Naive thymus-derived CD8-positive, alpha-beta T cell (primary cell): ENCODE results near the gene DOCK4. TPM values are rescaled to one million over a fixed set of nuclear protein-coding genes. Genes with fewer than 3 reads are reported as not detected.

Experiments
- ATAC-seq, 2 donors: fragments of 150-1000 bp; cut with Tn5 transposase in 1 of 2; sonication (Bioruptor Pico), chemical (Tn5 transposase) in 1 of 2; 1 replicate in 1 of 2; 2 replicates in 1 of 2; pipeline ENCODE4 v1.10.0; 2021; ENCODE audit warnings: mild to moderate bottlenecking in 2 of 2, moderate library complexity in 2 of 2
- POLR2A ChIA-PET: fragments of 350-600 bp; sonication (Branson Sonifier 250); formaldehyde crosslinking; loops from one replicate; lab custom pipeline; 2021; ENCODE audit warnings: antibody characterized with exemption; lab: Charles Lee
- DNase-seq, 10 donors: peaks; one replicate each; pipeline versions ENCODE4 v3.0.0 to v3.0.0-alpha.2; 2020 to 2022
- H3K27ac Mint-ChIP-seq, 10 donors: one replicate each; pipeline ENCODE4 v1.8.0; 2020 to 2022; ENCODE audit warnings: mild to moderate bottlenecking in 10 of 10, mixed read lengths in 10 of 10, moderate library complexity in 4 of 10, inconsistent platforms in 1 of 10
- H3K27me3 Mint-ChIP-seq, 5 donors: one replicate each; pipeline ENCODE4 v1.8.0; 2021 to 2022; ENCODE audit warnings: mixed read lengths in 5 of 5
- H3K36me3 Mint-ChIP-seq, 3 donors: one replicate each; pipeline ENCODE4 v1.8.0; 2020 to 2022; ENCODE audit warnings: mixed read lengths in 3 of 3, mild to moderate bottlenecking in 2 of 3, inconsistent platforms in 1 of 3
- H3K4me1 Mint-ChIP-seq, 4 donors: one replicate each; pipeline ENCODE4 v1.8.0; 2021 to 2022; ENCODE audit warnings: mixed read lengths in 4 of 4
- H3K4me3 Mint-ChIP-seq, 10 donors: one replicate each; pipeline ENCODE4 v1.8.0; 2020 to 2022; ENCODE audit warnings: mild to moderate bottlenecking in 10 of 10, mixed read lengths in 10 of 10, moderate library complexity in 6 of 10, inconsistent platforms in 1 of 10
- H3K9me3 Mint-ChIP-seq, 9 donors: one replicate each; pipeline ENCODE4 v1.8.0; 2020 to 2022; ENCODE audit warnings: mixed read lengths in 9 of 9, mild to moderate bottlenecking in 3 of 9, inconsistent platforms in 1 of 9, moderate library complexity in 1 of 9
- polyA plus RNA-seq, 3 donors: library from polyadenylated mRNA; unstranded; fragments of 300-500 nt; fragmentation: Illumina TruSeq; gene quantifications; one replicate each; pipeline ENCODE4 v1.2.3, GENCODE V29; 2021
- total RNA-seq, 8 experiments: library from RNA in 2 of 8; stranded (reverse) in 2 of 8; gene quantifications; one replicate each; pipeline ENCODE4 v1.2.3 and lab custom pipeline; 2021 to 2026

DOCK4 gene
- total and polyA plus RNA-seq, 5 experiments from 2014 or later = 0.30 to 1.3 (median 0.67) TPM; not detected in 1

DNA sequence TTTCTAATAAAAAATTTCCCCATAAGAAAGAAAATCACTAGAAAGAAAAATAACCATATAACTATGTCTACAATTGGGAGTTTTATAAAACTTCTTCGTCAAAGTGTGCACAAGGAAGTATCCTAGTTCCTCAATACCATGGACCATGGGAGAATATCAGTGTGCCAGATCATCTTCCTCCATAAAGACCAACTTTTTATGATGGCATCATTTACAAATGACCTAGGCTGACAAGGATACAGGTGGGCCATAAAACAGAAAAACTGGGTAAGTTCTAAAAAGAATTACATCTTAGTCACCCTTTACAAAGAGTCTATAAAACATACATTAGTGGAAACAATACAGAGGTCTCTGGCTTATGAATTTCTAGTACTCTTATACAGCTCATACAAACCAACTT, 303.2 kb downstream of the DOCK4 start:
- Mint-ChIP-seq H3K27me3 (peaks cover 0 to 1% (median 0%) of the 10 kb centered on the region in 5 donors), H3K27ac (no peak overlapping the region), H3K4me3 (no peak overlapping the region), H3K4me1 (no peaks in the 10 kb centered on the region), H3K36me3 (no peaks in the 10 kb centered on the region), H3K9me3 (peaks cover 0 to 1% (median 0%) of the 10 kb centered on the region in 9 donors)
- POLR2A ChIA-PET = no interaction called here
- DNase-seq (no peak), ATAC-seq (no peak)

DNA sequence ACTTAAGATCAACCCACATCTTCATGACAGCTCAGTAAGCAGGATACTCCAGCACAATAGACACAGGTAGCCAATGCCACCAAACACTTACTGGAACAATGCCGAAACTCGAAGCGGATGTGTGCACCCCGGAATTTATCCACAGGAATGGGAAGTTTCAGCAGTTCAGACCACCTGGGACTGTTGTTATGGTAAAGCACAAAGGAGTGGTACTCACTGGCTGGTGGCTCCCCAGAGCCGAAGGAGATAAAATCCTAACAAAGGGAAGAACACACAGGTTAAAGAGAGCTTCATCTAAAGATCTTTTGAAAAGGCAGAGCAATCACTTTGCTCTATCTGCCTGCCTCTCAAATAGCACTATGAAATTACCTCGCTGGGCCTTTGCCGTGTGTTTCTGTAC, 305.9 kb downstream of the DOCK4 start:
- POLR2A ChIA-PET = no interaction called here
- peaks cover 0 to 9% (median 0%) of the 10 kb centered on the region in 5 donors for H3K27me3 Mint-ChIP-seq
- no peak overlapping the region for H3K4me3 Mint-ChIP-seq

DNA sequence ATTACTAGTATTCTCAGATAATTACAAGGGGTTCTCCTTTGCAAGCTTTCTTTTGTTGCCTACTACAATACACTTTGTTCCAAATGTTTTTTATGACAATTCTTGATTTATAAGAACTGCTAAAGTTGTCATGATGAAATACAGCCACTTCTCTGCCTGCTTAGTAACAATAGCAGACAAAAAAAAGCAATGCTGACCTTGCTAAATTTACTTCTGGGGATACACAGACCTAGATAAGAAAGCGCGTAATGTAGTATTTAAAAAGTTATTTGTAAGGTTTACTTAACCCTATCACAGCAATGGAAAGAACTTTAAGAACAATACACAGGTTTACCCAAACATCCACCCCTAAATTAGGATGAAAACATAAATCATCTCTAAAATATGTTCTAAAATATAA, 311.1 kb downstream of the DOCK4 start:
- Mint-ChIP-seq H3K27ac (no peak overlapping the region), H3K9me3 (no peaks in the 10 kb centered on the region), H3K27me3 (peaks cover 0 to 11% (median 0%) of the 10 kb centered on the region in 5 donors), H3K36me3 (no peaks in the 10 kb centered on the region), H3K4me1 (no peaks in the 10 kb centered on the region), H3K4me3 (no peak overlapping the region)
- DNase-seq (no peak), ATAC-seq (no peak)
- POLR2A ChIA-PET = no interaction called here

More for the DNA sequence above, 305.9 kb downstream of the DOCK4 start:
- no peak overlapping the region for H3K27ac Mint-ChIP-seq
- H3K36me3 Mint-ChIP-seq = no peaks in the 10 kb centered on the region
- ATAC-seq = no peak
- no peak for DNase-seq
- no peaks in the 10 kb centered on the region for H3K9me3 Mint-ChIP-seq
- H3K4me1 Mint-ChIP-seq = no peaks in the 10 kb centered on the region

DNA sequence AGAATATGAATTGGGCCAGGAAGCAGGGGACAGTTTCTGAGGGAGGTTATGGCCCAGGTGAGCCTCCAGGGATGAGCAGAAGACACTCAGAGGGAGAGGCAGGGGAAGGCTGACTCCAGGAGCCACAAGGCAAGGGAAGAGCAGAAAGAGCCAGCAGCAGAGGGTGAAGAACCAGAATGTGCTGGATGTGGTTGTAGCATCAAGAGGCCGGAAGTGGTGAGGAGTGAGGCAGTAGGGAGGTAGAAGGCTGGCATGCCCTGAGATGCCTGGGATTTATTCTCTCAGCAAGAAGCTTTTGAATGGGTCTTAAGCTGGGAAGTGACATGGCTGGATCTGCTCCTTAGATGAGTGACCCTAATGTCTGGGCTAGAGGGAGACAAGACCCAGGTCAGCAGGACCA, 311.7 kb downstream of the DOCK4 start:
- H3K4me1 Mint-ChIP-seq = no peaks in the 10 kb centered on the region
- no peaks in the 10 kb centered on the region for H3K9me3 Mint-ChIP-seq
- H3K27ac Mint-ChIP-seq = no peak overlapping the region
- POLR2A ChIA-PET = no interaction called here
- DNase-seq (no peak), ATAC-seq (no peak)
- H3K36me3 Mint-ChIP-seq = no peaks in the 10 kb centered on the region
- H3K27me3 Mint-ChIP-seq = peaks cover 0 to 11% (median 0%) of the 10 kb centered on the region in 5 donors
- no peak overlapping the region for H3K4me3 Mint-ChIP-seq

- DNase-seq (no peak), ATAC-seq (no peak)
- Mint-ChIP-seq H3K4me1 (no peaks in the 10 kb centered on the region), H3K27me3 (peaks cover 0 to 11% (median 0%) of the 10 kb centered on the region in 5 donors), H3K9me3 (no peaks in the 10 kb centered on the region), H3K36me3 (no peaks in the 10 kb centered on the region), H3K27ac (no peak overlapping the region), H3K4me3 (no peak overlapping the region)
- POLR2A ChIA-PET = no interaction called here
These were observed 313.0 kb downstream of the DOCK4 start for GRCh38 chr7:111893190-111893589.

DNA sequence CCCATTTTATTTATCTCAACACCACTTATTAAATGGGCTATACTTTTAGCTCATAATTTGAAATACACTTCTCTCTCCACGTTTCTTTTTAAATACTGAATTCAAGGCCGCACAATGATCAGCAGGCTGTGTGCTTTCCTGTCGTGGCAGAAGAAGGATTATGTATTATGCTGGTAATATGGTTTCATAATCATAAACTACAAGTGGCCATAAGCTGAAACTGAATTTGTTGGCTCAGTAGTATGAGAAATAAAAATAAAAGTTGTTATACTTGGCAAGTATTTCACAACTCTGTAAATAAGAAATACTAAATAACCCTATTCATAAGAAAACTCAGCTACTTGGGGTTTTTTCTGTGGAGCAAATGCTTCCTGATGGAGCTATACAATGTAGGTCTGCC, 313.6 kb downstream of the DOCK4 start:
- H3K27me3 Mint-ChIP-seq = peaks cover 0 to 7% (median 0%) of the 10 kb centered on the region in 5 donors
- no peak overlapping the region for H3K27ac Mint-ChIP-seq
- POLR2A ChIA-PET = no interaction called here
- no peaks in the 10 kb centered on the region for H3K36me3 Mint-ChIP-seq
- H3K4me1 Mint-ChIP-seq = no peaks in the 10 kb centered on the region
- DNase-seq (no peak), ATAC-seq (no peak)
- no peaks in the 10 kb centered on the region for H3K9me3 Mint-ChIP-seq
- H3K4me3 Mint-ChIP-seq = no peak overlapping the region

DNA sequence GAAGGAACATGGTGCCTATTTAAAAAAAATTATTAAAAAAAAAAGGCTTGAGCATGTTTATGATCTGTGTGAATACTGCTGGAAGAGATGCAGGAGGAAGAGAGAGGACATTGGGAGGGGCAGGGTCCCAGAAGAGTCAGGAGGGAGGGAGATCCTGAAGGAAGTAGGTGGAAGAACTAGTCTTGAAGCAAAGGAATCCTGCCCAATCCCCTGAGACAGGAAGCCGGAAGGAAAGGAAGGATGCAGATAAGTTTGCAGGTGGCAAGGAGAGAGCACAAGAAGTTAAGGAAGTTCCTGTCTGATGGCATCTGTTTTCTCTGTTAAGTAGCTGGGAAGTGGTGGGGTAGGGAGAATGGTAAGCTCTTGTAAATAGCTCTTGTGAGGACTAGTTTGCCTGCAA, 318.5 kb downstream of the DOCK4 start:
- no peak for DNase-seq
- Mint-ChIP-seq H3K36me3 (no peaks in the 10 kb centered on the region), H3K4me1 (no peaks in the 10 kb centered on the region), H3K27ac (no peak overlapping the region), H3K27me3 (peaks cover 0 to 4% (median 3%) of the 10 kb centered on the region in 5 donors), H3K4me3 (no peak overlapping the region), H3K9me3 (no peaks in the 10 kb centered on the region)
- POLR2A ChIA-PET = no interaction called here
- no peak for ATAC-seq

- Mint-ChIP-seq H3K9me3 (no peaks in the 10 kb centered on the region), H3K27me3 (peaks cover 0 to 5% (median 4%) of the 10 kb centered on the region in 5 donors), H3K27ac (no peak overlapping the region), H3K4me1 (no peaks in the 10 kb centered on the region), H3K4me3 (no peak overlapping the region), H3K36me3 (peaks cover 0 to 1% (median 0%) of the 10 kb centered on the region in 3 donors)
- POLR2A ChIA-PET = no interaction called here
- DNase-seq (no peak), ATAC-seq (no peak)
These were observed 320.0 kb downstream of the DOCK4 start for GRCh38 chr7:111886233-111886632.

DNA sequence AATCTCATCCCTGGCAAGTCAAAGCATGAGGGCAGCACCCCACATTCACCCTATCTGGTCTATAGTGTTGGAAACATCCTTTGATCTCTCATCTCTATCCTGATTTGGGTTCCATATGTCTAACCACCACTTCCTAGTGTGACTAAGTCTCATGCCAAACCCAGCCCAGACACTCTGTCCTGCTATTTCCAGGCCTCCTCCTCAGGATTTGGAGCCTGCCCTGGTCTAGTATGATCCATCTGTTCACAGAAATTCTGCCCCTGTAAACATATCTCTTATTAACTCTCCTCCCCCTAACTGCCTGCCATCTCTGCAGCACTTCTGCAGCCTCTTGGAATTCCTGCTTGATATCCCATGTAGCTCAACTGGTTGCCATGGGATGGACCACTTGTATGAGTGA, 323.0 kb downstream of the DOCK4 start:
- Mint-ChIP-seq H3K4me3 (no peak overlapping the region), H3K9me3 (peaks cover 0 to 9% (median 0%) of the 10 kb centered on the region in 9 donors), H3K27me3 (peaks cover 3 to 33% (median 9%) of the 10 kb centered on the region in 5 donors), H3K36me3 (peaks cover 0 to 6% (median 0%) of the 10 kb centered on the region in 3 donors), H3K27ac (no peak overlapping the region), H3K4me1 (no peaks in the 10 kb centered on the region)
- POLR2A ChIA-PET = no interaction called here
- no peak for ATAC-seq
- no peak for DNase-seq

DNA sequence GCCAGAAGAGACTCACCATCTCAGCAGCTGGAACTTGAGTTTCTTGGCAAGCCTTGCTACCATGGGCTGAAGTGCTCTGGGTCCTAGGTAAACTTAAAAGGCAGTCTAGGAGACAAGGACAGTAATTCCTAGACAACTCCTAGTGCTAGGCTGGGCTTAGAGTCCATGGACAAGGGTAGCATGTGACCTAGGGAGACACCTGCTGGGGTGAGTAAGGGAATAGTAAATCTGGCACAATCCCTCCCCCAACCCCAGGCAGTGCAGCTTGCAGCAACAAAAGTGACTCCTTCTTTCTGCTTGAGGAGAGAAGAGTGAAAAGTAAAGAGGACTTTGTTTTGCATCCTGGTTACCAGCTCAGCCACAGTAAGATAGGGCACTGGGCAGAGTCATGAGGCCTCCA, 327.4 kb downstream of the DOCK4 start:
- Mint-ChIP-seq H3K27me3 (peaks cover 6 to 43% (median 14%) of the 10 kb centered on the region in 5 donors), H3K36me3 (peaks cover 0 to 14% (median 0%) of the 10 kb centered on the region in 3 donors), H3K27ac (no peak overlapping the region), H3K9me3 (peaks cover 0 to 9% (median 1%) of the 10 kb centered on the region in 9 donors), H3K4me3 (no peak overlapping the region), H3K4me1 (no peaks in the 10 kb centered on the region)
- ATAC-seq = no peak
- POLR2A ChIA-PET = no interaction called here
- DNase-seq = no peak

DNA sequence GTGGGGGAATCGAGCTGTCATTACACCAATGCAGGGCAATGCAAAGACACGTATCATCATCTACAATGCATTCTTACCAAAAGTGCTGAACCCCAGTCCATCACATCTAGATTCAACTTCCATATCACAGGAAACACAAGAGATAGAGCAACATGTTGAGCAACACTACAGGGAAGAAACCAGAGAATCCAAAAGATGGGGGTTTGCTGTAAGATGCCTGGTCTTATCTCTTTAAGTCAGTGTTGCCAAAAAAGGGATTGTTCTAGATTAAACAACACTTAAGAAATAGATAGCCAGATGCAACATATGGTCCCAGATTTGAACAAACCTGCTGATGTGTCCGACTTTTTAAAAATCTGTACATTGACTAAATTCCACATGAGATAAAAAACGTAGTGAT, 328.3 kb downstream of the DOCK4 start:
- ATAC-seq (no peak), DNase-seq (no peak)
- POLR2A ChIA-PET = no interaction called here
- Mint-ChIP-seq H3K36me3 (peaks cover 0 to 14% (median 0%) of the 10 kb centered on the region in 3 donors), H3K4me1 (no peaks in the 10 kb centered on the region), H3K4me3 (no peak overlapping the region), H3K27ac (no peak overlapping the region), H3K27me3 (peaks cover 6 to 43% (median 10%) of the 10 kb centered on the region in 5 donors), H3K9me3 (peaks cover 0 to 9% (median 1%) of the 10 kb centered on the region in 9 donors)

GRCh38 chr7:111873963-111874690, 332.1 kb downstream of the DOCK4 start:
- no peak overlapping the region for H3K4me3 Mint-ChIP-seq
- peaks cover 2 to 18% (median 6%) of the 10 kb centered on the region in 5 donors for H3K27me3 Mint-ChIP-seq
- DNase-seq (no peak), ATAC-seq (no peak)
- peaks cover 0 to 1% (median 0%) of the 10 kb centered on the region in 9 donors for H3K9me3 Mint-ChIP-seq
- no peak overlapping the region for H3K27ac Mint-ChIP-seq
- POLR2A ChIA-PET = no interaction called here
- peaks cover 0 to 8% (median 0%) of the 10 kb centered on the region in 3 donors for H3K36me3 Mint-ChIP-seq
- H3K4me1 Mint-ChIP-seq = no peaks in the 10 kb centered on the region

- Mint-ChIP-seq H3K9me3 (peaks cover 0 to 1% (median 0%) of the 10 kb centered on the region in 9 donors), H3K4me1 (no peaks in the 10 kb centered on the region), H3K27ac (no peak overlapping the region), H3K27me3 (peaks cover 2 to 11% (median 5%) of the 10 kb centered on the region in 5 donors), H3K36me3 (peaks cover 0 to 8% (median 0%) of the 10 kb centered on the region in 3 donors), H3K4me3 (no peak overlapping the region)
- POLR2A ChIA-PET = no interaction called here
- no peak for DNase-seq
- ATAC-seq = no peak
These were observed 332.9 kb downstream of the DOCK4 start for GRCh38 chr7:111873326-111873646.
